Measurements from ENCODE around the gene ACTN1.

The ACTN1 gene

GRCh38 chr14:68884031-68885030, 94.8 kb downstream of the ACTN1 start:
- DNase-seq, result no peak

DNA sequence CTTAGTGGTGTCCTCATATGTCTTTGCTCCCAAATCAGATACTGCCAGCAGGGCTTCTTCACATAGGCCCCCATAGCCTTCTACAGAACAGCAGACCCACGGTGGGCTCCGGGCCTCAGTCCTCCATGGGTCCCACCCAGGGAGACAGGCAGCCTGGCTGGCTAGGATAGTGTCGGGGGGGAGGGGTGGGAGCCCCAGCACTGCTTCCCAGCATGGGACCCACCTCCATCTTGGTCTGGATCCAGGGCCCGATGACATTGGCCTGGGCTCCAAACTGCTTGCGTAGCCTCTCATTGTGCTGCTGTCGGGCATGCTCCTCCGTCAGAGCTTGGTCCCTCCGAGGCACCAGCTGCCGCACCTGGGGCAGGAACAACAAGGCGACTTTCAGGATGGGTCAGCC, 96.9 kb downstream of the ACTN1 start:
- no peak for DNase-seq

- no peak for DNase-seq
Observed at GRCh38 chr14:68881396-68881795, 97.7 kb downstream of the ACTN1 start.

DNA sequence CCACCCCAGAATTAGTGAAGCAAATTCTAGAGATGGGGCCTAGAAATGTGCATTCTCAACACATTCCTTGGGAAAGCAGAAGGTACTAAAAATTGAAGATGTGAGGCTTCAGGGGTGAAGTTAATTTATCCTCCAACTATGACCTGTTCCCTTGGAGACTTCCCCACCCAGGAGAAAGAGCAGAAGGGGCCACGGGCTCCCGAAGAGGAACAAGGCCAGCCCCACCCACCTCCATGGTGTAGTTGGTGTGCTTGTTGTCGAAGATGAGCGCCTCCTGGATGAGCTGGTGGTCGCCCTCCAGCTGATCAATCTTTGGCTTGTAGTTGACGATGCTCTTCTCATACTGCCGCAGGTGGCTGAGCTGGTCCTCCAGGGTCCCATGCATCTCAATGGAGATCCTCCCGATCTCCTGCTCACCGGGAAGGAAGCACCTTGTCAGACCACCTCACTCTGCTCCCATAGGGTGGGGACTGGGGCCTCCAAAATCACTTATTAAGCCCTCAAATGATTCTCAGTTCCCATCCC, 98.5 kb downstream of the ACTN1 start:
- DNase-seq, result no peak

- no peak for DNase-seq
Observed at GRCh38 chr14:68879841-68880575, 99.1 kb downstream of the ACTN1 start.

DNA sequence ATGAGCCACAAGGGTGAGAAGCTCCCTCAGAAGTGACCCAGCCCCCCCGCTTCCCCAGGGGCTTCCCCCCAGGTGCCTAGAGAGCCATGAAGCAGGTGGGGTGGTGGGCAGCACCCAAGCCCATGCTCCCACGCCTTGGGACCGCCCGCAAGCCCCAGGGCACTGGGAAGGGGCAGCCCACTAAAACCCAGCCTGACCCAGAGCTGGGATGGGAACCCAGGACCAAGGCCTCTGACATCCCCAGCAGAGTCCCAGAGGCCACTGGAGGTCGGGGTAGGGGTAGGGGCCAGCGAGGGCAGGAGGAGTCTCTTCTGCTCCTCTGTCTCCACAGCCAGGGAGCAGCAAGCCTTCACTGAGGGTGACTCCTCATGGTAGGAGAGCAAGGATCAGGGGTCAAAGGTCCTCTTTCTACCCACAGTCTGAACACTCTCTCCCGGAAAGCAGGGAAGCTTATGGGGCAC, 99.8 kb downstream of the ACTN1 start:
- DNase-seq, result no peak

DNA sequence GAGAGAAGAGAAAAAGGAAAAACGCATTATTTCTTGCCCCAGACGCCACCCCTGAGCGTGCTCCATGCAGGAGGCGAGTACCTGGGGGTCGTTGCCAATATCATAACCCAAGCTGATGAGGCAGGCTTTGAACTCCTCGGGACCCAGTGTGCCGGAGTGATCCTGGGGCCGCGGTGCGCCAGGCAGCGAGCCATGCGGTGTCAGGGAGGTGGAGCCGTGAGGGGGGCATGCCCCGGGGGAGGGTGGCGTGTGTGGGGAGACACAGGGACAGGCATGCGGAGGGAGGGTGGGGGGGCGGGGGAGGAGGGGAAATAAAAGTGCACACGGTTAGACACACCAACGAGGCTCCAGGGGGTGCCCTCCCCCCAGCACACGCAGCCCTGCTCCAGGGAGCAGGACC, 100.2 kb downstream of the ACTN1 start:
- no peak for DNase-seq

GRCh38 chr14:68877993-68878575, 101.0 kb downstream of the ACTN1 start:
- no peak for DNase-seq

GRCh38 chr14:68876976-68877375, 102.1 kb downstream of the ACTN1 start:
- DNase-seq, result no peak

GRCh38 chr14:68874746-68875155, 104.4 kb downstream of the ACTN1 start:
- no peak for DNase-seq

GRCh38 chr14:68873376-68873775, 105.7 kb downstream of the ACTN1 start:
- DNase-seq, result no peak

- no peak for DNase-seq
Observed at GRCh38 chr14:68871392-68871791, 107.7 kb downstream of the ACTN1 start.

DNA sequence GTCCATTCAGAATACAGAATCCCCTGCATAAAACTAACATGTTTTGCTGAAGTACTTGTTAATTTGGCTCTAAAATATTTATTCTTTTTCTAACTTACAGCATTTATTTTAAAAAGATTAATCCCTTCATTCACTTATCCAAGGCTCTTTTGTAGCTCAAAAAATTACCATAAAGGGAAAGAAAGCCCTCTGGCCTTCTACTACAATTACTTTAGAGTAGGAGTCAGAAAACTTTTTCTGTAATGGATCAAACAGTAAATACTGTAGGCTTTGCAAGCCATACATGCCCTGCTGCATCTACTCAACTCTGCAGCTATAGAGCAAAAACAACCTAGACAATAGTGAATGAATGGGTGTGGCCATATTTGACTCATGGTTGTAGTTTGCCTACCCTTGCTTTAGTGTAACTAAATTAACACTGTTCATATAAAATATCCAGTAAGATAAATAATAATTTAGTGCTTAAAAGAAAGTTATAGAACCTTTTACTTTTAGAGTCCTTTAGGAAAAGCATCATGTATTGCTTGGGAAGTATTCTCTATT, 112.0 kb downstream of the ACTN1 start:
- no peak for DNase-seq

GRCh38 chr14:68865542-68865941, 113.6 kb downstream of the ACTN1 start:
- no peak for DNase-seq

- DNase-seq, result no peak
Observed at GRCh38 chr14:68864361-68864750, 114.7 kb downstream of the ACTN1 start.

GRCh38 chr14:68863610-68864360, 115.3 kb downstream of the ACTN1 start:
- no peak for DNase-seq

GRCh38 chr14:68862954-68863594, 116.0 kb downstream of the ACTN1 start:
- peak; percentile 70 for DNase-seq

DNA sequence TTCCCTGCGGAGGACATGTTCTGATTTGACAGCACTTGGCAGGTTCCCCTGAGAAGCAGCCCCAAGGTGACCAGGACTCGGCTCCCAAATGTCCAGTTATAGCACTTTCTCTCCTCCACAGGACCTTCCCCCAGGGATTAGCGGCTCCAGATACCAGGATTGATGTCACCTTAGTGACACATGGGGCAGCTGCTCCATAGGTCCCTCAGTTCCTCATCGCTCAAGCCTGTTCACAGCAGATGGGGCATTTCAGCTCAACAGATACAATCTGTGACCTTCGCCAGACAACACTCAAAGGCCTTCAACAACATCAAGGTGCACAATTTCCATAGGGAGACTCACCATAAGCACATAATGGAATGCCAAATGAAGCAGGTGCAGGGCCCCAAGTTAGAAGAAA, 118.3 kb downstream of the ACTN1 start:
- no peak for DNase-seq

DNA sequence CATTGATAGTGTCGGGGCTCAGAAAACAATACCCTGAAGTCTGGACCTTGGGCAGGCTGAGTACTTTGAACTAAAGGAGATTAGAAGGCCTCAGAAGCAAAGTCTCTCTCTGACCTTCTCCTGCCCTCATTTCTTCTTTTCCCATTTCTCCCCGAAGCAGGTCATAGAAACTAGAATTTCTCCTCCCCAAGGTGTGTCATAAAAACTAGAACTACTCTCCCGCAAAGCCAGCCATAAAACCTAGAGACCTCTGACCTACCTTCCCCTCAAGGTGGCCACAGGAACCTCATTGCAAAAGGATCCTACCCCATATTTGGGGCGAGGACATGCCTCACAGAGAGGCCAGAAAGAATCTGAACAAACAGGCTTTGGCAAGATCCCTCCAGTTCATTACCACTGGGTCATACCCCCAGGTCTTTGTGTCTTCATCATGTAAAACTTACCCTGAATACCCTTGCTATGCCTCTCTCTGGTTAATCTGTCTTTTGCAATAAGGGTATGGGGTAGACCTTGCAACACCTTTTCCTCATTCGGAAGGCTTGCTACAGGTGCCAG, 121.5 kb downstream of the ACTN1 start:
- DNase-seq, result no peak

DNA sequence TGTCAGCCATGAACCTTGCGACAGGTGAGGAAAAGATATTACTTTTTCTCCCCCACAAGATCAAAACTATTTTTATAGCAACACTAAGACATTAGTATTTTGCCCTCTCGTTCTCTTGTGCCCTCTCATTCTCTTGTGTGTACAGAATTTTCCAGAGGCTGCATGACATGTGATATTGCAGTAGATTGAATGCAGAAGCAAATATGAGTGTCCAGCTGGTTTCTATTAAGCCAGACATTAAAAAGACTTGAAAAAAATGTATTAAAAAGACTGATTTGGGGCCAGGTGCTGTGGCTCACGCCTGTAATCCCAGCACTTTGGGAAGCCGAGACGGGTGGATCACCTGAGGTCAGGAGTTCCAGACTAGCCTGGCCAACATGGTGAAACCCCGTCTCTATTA, 122.5 kb downstream of the ACTN1 start:
- DNase-seq, result no peak

DNA sequence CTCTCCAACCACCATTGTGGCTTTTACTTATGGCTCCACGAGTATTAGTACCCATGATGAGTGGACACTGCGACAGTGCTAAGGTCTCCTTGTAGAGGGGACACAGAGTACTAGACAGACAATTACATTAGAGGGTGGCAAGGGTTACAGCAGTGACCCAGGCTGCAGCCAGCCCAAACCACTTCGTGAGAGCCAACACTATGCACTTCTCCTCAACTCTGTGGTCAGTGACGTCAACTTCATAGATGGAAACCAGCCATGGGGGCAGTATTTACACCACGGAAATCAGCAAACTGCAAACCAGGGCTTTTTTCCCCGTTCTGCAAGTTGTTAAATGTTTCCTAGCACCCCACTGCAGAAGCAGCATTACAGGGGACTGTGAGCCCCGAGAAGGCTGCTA, 124.7 kb downstream of the ACTN1 start:
- no peak for DNase-seq
